GM19035 (cell line): ENCODE measurements around the gene HSD17B7.

Experiments
- ATAC-seq: cut with Tn5 transposase; IDR thresholded peaks from one replicate; pipeline ENCODE4 v1.9.1; 2021; ENCODE audit not compliant: unreplicated experiment

HSD17B7 gene

DNA sequence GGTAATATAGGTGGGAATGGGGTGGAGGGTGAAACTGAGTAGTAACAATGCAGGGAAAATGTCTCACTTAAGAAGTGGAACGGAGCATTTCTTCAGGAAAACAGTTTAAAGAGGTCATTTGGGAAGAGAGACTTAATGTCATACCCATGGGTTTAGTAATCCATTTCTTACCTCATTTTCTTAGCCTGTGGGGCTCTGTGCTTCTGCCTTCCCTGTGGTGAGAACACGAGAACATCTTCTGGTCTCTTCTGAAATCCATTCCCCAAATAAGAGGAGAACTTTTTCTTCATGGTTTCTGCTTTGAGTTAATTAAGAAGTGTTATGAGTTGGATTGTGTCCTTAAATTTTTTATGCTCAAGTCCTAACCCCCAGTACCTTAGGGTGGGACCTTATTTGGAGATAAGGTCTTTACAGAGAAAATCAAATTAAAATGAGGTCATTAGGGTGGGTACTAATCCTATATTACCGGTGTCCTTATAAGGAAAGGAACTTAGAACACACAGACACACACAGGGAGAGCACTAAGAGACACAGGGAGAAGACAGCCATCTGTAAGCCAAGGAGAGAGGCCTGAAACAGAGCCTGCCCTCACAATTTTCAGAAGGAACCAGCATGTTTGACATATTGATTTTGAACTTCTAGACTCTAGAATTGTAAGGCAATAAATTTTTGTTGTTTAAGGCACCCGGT lies 65.1 kb downstream of the HSD17B7 start:
- ATAC-seq = no peak

DNA sequence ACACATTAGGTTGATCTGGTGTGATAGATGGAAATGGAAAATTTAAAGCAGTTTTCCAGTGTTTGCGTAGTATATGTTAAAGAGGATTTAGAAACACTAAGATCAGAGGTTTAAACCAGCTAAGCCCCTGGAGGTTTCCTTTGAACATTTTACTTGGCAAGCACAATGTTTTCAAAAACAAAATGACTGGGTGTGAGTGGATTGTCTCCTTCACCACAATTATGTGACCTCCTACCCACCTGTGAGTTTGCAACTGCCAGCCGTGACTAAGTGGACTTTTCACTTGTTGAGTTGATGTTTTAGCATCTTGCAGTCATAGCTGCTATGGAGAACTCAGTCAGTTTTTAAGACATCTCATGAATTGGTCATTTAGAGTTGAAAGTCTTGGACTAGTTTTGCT lies 65.8 kb downstream of the HSD17B7 start:
- ATAC-seq = no peak

GRCh38 chr1:162857850-162858249 lies 67.3 kb downstream of the HSD17B7 start:
- no peak for ATAC-seq

GRCh38 chr1:162859191-162859590 lies 68.7 kb downstream of the HSD17B7 start:
- no peak for ATAC-seq

DNA sequence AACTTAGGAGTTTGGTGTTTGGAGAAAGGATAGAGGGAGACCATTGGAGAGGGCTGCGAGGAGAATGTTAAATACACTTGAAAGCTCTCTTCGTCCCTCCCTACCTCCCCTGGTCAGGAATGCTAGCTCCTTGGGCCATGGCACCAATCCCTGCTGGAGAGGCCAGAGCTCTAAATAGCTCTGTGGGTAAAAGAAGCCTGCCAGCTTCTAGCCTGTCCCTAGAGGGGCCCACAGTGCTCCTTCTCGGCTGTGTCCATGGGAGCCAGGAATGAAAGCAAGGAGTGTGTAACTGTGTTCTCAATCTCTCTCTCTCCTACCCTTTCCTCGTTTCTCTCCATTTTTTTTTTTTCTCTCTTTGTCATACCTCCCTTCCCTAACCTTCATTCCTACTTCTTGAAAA lies 70.6 kb downstream of the HSD17B7 start, which contains the start of gene CCDC190:
Gene CCDC190, minus strand, starts transcription at position 75 of the 400 bp plus-strand sequence. CDS start 1,529 bp downstream, outside the sequence.
- ATAC-seq = no peak

- ATAC-seq = no peak
Observed at GRCh38 chr1:162861625-162862024, 71.1 kb downstream of the HSD17B7 start.
